Astrocyte of the spinal cord (primary cell): ENCODE measurements around the gene MAIP1.

Experiments
- DNase-seq: peaks from one replicate; pipeline ENCODE4 v3.0.0; 2011; ENCODE audit warnings: low read depth, low spot score
- H3K4me3 ChIP-seq: 2 replicates; pipeline ENCODE4 v1.5.1; 2011; ENCODE audit warnings: low read depth, mild to moderate bottlenecking, low read length, moderate library complexity
- in situ Hi-C: cut with HindIII; loops from 2 replicates; pipeline ENCODE4 v1.10.0; 2017; ENCODE audit warnings: low sequenced_read_pairs
- TF ChIP-seq, protein P1 (sequence below): IDR thresholded peaks from 2 replicates; pipeline ENCODE4 v1.5.1; 2012; ENCODE audit warnings: low read depth, mild to moderate bottlenecking, low read length, inconsistent platforms

MAIP1 gene

DNA sequence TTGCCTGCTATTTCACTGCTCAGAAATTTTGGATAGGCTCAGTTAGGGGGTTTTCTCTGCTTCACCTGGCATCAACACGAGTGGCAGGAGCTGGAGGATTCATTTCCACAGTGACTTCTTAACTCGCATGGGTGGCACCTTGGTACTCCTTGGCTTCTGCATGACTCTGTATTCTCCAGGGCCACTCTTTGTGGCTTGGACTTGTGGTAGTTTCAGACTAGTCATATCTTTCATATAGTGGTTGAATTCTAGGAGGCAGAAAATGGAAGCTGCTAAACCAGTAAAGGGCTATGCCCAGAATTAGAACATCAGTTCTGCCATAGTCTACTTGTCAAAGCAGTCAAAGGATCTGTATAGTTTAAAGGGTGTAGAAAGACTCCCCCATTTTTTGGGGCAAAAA is 6.8 kb downstream of the MAIP1 start:
- TF ChIP-seq, protein P1, sequence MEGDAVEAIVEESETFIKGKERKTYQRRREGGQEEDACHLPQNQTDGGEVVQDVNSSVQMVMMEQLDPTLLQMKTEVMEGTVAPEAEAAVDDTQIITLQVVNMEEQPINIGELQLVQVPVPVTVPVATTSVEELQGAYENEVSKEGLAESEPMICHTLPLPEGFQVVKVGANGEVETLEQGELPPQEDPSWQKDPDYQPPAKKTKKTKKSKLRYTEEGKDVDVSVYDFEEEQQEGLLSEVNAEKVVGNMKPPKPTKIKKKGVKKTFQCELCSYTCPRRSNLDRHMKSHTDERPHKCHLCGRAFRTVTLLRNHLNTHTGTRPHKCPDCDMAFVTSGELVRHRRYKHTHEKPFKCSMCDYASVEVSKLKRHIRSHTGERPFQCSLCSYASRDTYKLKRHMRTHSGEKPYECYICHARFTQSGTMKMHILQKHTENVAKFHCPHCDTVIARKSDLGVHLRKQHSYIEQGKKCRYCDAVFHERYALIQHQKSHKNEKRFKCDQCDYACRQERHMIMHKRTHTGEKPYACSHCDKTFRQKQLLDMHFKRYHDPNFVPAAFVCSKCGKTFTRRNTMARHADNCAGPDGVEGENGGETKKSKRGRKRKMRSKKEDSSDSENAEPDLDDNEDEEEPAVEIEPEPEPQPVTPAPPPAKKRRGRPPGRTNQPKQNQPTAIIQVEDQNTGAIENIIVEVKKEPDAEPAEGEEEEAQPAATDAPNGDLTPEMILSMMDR, result no peak
- in situ Hi-C loops, result no loop called here
- no peak overlapping the region for H3K4me3 ChIP-seq
- DNase-seq, result no peak

DNA sequence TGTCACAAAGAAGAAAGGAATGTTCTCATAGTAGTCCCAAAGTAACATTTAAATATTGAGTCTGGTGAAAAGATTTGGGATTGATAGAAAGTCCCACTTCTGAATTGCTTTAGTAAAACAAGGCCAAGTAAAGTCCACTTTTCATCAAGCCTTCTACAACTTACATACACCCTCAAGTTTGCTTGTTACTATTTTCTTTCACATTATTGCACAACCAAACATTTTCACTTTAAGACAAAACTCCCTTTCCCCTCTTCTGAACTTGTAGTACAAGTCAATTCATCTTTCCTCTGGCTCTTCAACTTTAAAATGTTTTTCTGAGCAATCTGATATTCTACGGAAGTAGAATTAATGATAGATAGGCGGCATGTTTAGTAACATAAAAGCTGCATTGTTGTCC is 11.0 kb downstream of the MAIP1 start:
- H3K4me3 ChIP-seq, result no peak overlapping the region
- no peak for DNase-seq
- TF ChIP-seq, protein P1, result no peak
- in situ Hi-C loops, result no loop called here

DNA sequence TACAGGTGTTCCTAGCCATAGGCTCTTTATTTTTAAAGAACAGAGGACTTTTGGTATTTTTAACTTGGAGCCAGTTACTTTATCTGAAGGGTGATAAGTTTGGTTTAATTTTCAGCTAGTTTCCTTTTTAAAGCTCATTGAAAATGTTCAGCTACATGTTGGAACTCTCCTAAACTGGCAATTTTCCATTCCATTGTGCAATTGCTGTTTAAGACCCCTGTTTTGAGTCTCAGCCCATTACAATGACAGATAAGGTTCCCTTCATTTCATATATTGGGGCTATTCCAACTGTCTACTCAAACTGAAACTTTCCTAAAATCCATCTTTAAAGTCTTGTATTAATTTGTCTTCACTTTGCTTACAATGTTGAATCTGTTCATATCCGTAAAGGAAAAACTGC is 11.6 kb downstream of the MAIP1 start:
- TF ChIP-seq, protein P1, result no peak
- DNase-seq, result no peak
- no peak overlapping the region for H3K4me3 ChIP-seq
- in situ Hi-C loops, result no loop called here

DNA sequence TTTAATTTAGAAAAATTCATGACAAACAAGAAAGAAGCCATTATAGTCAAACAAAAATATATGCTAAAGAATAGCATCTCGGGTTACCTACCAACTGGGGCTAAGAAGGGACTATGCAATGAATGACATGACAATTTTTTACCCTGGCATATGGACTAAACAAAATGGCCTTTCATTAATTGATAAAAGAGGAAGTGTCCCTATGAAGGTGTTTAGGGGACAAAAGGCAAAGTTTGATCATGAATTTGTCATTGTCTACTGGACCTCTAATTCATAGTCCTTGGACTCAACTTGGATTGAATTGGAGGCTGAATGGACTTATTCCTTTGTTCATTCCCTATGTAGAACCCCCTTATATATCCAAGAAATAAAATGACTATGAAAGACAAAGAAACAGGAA is 12.7 kb downstream of the MAIP1 start:
- no peak overlapping the region for H3K4me3 ChIP-seq
- no peak for DNase-seq
- in situ Hi-C loops, result no loop called here
- TF ChIP-seq, protein P1, result no peak

DNA sequence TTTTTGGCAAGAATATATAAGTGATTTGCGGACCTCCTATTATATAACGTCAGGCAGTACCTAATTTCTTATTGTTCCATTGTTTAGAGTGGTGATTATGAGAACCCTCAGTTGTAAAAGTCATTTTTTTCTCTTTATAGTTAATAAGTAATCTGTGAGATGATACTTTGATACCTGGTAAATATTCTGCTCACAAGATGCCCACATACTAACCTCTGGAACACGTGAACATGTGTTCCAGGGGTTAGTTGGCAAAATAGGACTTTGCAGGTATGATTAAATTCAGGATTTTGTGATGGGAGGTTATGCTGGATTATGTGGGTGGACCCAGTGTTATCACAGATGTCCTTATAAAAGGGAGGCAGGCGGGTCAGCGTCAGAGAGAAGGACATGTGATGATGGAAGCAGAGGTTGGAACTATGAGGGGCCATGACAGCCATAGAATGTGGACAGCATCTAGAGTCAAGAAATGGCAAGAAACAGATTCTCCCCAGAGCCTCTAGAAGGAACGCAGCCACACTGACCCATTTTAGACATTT is 16.8 kb downstream of the MAIP1 start:
- TF ChIP-seq, protein P1, result no peak
- DNase-seq, result no peak
- in situ Hi-C loops, result no loop called here
- H3K4me3 ChIP-seq, result no peak overlapping the region

DNA sequence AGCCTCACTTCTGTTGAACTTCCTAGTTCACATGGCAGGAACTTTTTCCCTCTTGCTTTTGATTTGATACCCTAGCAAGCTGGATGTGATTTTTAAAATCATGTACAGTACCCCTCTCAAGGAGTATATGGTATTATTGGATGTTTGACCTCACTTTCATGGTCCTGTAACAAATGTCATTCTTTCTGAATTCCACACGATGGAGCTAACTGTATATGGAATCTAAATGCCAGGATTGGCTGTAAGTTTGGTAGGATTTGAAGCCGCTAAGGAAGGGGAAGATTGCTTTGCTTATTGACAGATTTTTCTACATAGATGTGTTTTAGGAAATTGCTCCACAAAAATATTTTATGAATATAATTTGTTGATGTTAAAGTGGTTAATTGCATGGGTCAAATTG is 18.3 kb downstream of the MAIP1 start:
- DNase-seq, result peak; percentile 63
- in situ Hi-C loops, result no loop called here
- TF ChIP-seq, protein P1, result peak; percentile 41

More for the DNA sequence above, 18.3 kb downstream of the MAIP1 start:
- no peak overlapping the region for H3K4me3 ChIP-seq
